Karpas-422 (cell line): ENCODE data around the gene MAP3K10. TPM values are rescaled to one million over a fixed set of nuclear protein-coding genes. Genes with fewer than 3 reads are reported as not detected.
"Not testable (repeated sequence)": the region's sequence is repeated elsewhere in the genome, so short reads cannot be mapped to it uniquely, and the experiment has no call there.

Source experiments
- DNase-seq: peaks from one replicate; pipeline ENCODE4 v3.0.0-alpha.2; 2015
- H2AFZ ChIP-seq: fragments of 200-600 bp; sonication (generic); 2 replicates; pipeline ENCODE4 v1.6.1; 2014; ENCODE audit warnings: antibody characterized with exemption, low read length, mixed read lengths
- H3K27ac ChIP-seq: fragments of 200-600 bp; sonication (generic); 2 replicates; pipeline ENCODE4 v1.5.1; 2014; ENCODE audit warnings: mild to moderate bottlenecking, low read length, moderate library complexity
- H3K27me3 ChIP-seq: fragments of 200-600 bp; sonication (generic); 2 replicates; pipeline ENCODE4 v1.6.1; 2014; ENCODE audit warnings: low read length, mixed read lengths
- H3K36me3 ChIP-seq: fragments of 200-600 bp; sonication (generic); 2 replicates; pipeline ENCODE4 v1.6.1; 2014; ENCODE audit warnings: low read length, mixed read lengths; ENCODE audit not compliant: insufficient read depth
- H3K4me1 ChIP-seq: fragments of 200-600 bp; sonication (generic); 2 replicates; pipeline ENCODE4 v1.6.1; 2014; ENCODE audit warnings: mild to moderate bottlenecking, low read length, mixed read lengths
- H3K4me2 ChIP-seq: fragments of 200-600 bp; sonication (generic); 2 replicates; pipeline ENCODE4 v1.6.1; 2014; ENCODE audit warnings: low read length, low read depth, mild to moderate bottlenecking; ENCODE audit not compliant: poor library complexity, severe bottlenecking
- H3K4me3 ChIP-seq: fragments of 200-600 bp; sonication (generic); 2 replicates; pipeline ENCODE4 v1.5.1; 2014; ENCODE audit warnings: mild to moderate bottlenecking, antibody characterized with exemption, low read length, mixed read lengths
- H3K79me2 ChIP-seq: fragments of 200-600 bp; sonication (generic); 2 replicates; pipeline ENCODE4 v1.6.1; 2014; ENCODE audit warnings: mild to moderate bottlenecking, low read length, mixed read lengths
- H3K9ac ChIP-seq: fragments of 200-600 bp; sonication (generic); 2 replicates; pipeline ENCODE4 v1.6.0; 2014; ENCODE audit warnings: low read length
- H3K9me2 ChIP-seq: fragments of 200-600 bp; sonication (generic), shearing (Covaris generic); replicated peaks from 2 replicates; pipeline ENCODE4 v1.6.0; 2014; ENCODE audit warnings: mild to moderate bottlenecking, low read length, moderate library complexity; ENCODE audit not compliant: insufficient read depth
- H3K9me3 ChIP-seq: fragments of 300-700, 200-600 bp; sonication (generic); 2 replicates; pipeline ENCODE4 v1.6.1; 2014; ENCODE audit warnings: low read length, mixed read lengths
- H4K20me1 ChIP-seq: fragments of 200-600 bp; sonication (generic); 2 replicates; pipeline ENCODE4 v1.6.1; 2014; ENCODE audit warnings: mild to moderate bottlenecking, antibody characterized with exemption, low read length, low read depth; ENCODE audit not compliant: insufficient read depth
- total RNA-seq: library from RNA; depleted of rRNA; stranded (reverse); fragments of >200 nt; shearing (Covaris generic); gene quantifications from 2 replicates; pipeline ENCODE4 v1.2.3, GENCODE V29; 2014; ENCODE audit warnings: low replicate concordance

MAP3K10 gene
- total RNA-seq, 1 experiment from 2014 or later, result 7.6 TPM

- H3K4me3 ChIP-seq, result no peak overlapping the region
- no peaks in the 10 kb centered on the region for H4K20me1 ChIP-seq
- no peak overlapping the region for H3K9ac ChIP-seq
- H3K36me3 ChIP-seq, result no peaks in the 10 kb centered on the region
- no peaks in the 10 kb centered on the region for H3K79me2 ChIP-seq
- H3K27me3 ChIP-seq, result no peaks in the 10 kb centered on the region
- H3K27ac ChIP-seq, result no peak overlapping the region
- H3K9me3 ChIP-seq, result no peaks in the 10 kb centered on the region
- DNase-seq, result no peak
- no peak overlapping the region for H3K4me2 ChIP-seq
- no peaks in the 10 kb centered on the region for H3K9me2 ChIP-seq
- no peak overlapping the region for H2AFZ ChIP-seq
- H3K4me1 ChIP-seq, result no peaks in the 10 kb centered on the region
Observed at GRCh38 chr19:40217027-40217810, 26.0 kb downstream of the MAP3K10 start.

- Histone ChIP-seq H3K36me3 (no peaks in the 10 kb centered on the region), H3K9ac (no peak within 1 kb of the TSS), H4K20me1 (no peaks in the 10 kb centered on the region), H3K79me2 (no peaks in the 10 kb centered on the region), H3K4me3 (no peak within 1 kb of the TSS), H3K9me3 (no peaks in the 10 kb centered on the region), H2AFZ (no peak within 1 kb of the TSS), H3K27me3 (no peaks in the 10 kb centered on the region), H3K4me2 (no peak within 1 kb of the TSS), H3K27ac (no peak within 1 kb of the TSS), H3K9me2 (no peaks in the 10 kb centered on the region), H3K4me1 (no peaks in the 10 kb centered on the region)
- DNase-seq, result no peak
Observed at GRCh38 chr19:40217934-40218890, 27.0 kb downstream of the MAP3K10 start, which contains the start of gene TTC9B. TSS of gene TTC9B (minus strand) at chr19:40218384. CDS start at chr19:40218381, 3 bp downstream.

- H3K9me3 ChIP-seq, H3K27me3 ChIP-seq, H3K9me2 ChIP-seq, H4K20me1 ChIP-seq, DNase-seq, H3K27ac ChIP-seq, H3K9ac ChIP-seq, H3K36me3 ChIP-seq, H3K4me1 ChIP-seq, H3K4me3 ChIP-seq, H2AFZ ChIP-seq, H3K79me2 ChIP-seq, H3K4me2 ChIP-seq: not testable (repeated sequence)
Observed at GRCh38 chr19:40219029-40219428, 27.8 kb downstream of the MAP3K10 start.

GRCh38 chr19:40219721-40220276 is 28.6 kb downstream of the MAP3K10 start:
- H3K9ac ChIP-seq, result no peak overlapping the region
- no peak overlapping the region for H2AFZ ChIP-seq

GRCh38 chr19:40220674-40221073 is 29.4 kb downstream of the MAP3K10 start:
- H3K4me1 ChIP-seq, result no peaks in the 10 kb centered on the region

More at GRCh38 chr19:40219721-40220276, 28.6 kb downstream of the MAP3K10 start:
- Histone ChIP-seq H3K27me3 (no peaks in the 10 kb centered on the region), H3K4me1 (no peaks in the 10 kb centered on the region), H3K4me3 (no peak overlapping the region), H3K9me3 (no peaks in the 10 kb centered on the region), H3K36me3 (no peaks in the 10 kb centered on the region), H3K9me2 (no peaks in the 10 kb centered on the region), H3K27ac (no peak overlapping the region), H3K79me2 (no peaks in the 10 kb centered on the region), H4K20me1 (no peaks in the 10 kb centered on the region), H3K4me2 (no peak overlapping the region)
- no peak for DNase-seq

GRCh38 chr19:40221858-40222619 is 30.8 kb downstream of the MAP3K10 start:
- Histone ChIP-seq H3K27ac (no peak overlapping the region), H3K36me3 (no peaks in the 10 kb centered on the region), H2AFZ (no peak overlapping the region), H3K9ac (no peak overlapping the region), H4K20me1 (no peaks in the 10 kb centered on the region), H3K4me2 (no peak overlapping the region), H3K4me1 (no peaks in the 10 kb centered on the region), H3K9me3 (no peaks in the 10 kb centered on the region), H3K4me3 (no peak overlapping the region), H3K79me2 (no peaks in the 10 kb centered on the region), H3K9me2 (no peaks in the 10 kb centered on the region), H3K27me3 (no peaks in the 10 kb centered on the region)
- DNase-seq, result peak; percentile 96

More at GRCh38 chr19:40220674-40221073, 29.4 kb downstream of the MAP3K10 start:
- no peaks in the 10 kb centered on the region for H3K79me2 ChIP-seq
- no peak overlapping the region for H2AFZ ChIP-seq
- no peaks in the 10 kb centered on the region for H3K27me3 ChIP-seq
- no peaks in the 10 kb centered on the region for H3K9me2 ChIP-seq
- no peaks in the 10 kb centered on the region for H3K9me3 ChIP-seq
- H3K36me3 ChIP-seq, result no peaks in the 10 kb centered on the region
- no peak overlapping the region for H3K4me2 ChIP-seq
- H4K20me1 ChIP-seq, result no peaks in the 10 kb centered on the region
- H3K4me3 ChIP-seq, result no peak overlapping the region
- no peak overlapping the region for H3K27ac ChIP-seq
- no peak overlapping the region for H3K9ac ChIP-seq
- no peak for DNase-seq

- H3K4me3 ChIP-seq, result no peak overlapping the region
- H4K20me1 ChIP-seq, result no peaks in the 10 kb centered on the region
Observed at GRCh38 chr19:40223135-40223822, 32.1 kb downstream of the MAP3K10 start.

More at GRCh38 chr19:40223135-40223822, 32.1 kb downstream of the MAP3K10 start:
- DNase-seq, result no peak
- Histone ChIP-seq H3K27ac (no peak overlapping the region), H3K4me2 (no peak overlapping the region), H2AFZ (no peak overlapping the region), H3K9me2 (no peaks in the 10 kb centered on the region), H3K79me2 (no peaks in the 10 kb centered on the region), H3K9me3 (no peaks in the 10 kb centered on the region), H3K27me3 (no peaks in the 10 kb centered on the region), H3K4me1 (no peaks in the 10 kb centered on the region), H3K9ac (no peak overlapping the region), H3K36me3 (no peaks in the 10 kb centered on the region)
